Neural cell (in vitro differentiated cells): ENCODE measurements around the gene C4orf51.

Experiments used
- EZH2 ChIP-seq: fragments of 200-600, 300-800 bp; shearing (Covaris generic), sonication (generic); IDR thresholded peaks from 2 replicates; pipeline ENCODE4 v1.6.1; 2014; ENCODE audit warnings: antibody characterized with exemption, low read length, borderline replicate concordance, mild to moderate bottlenecking; ENCODE audit not compliant: insufficient read depth, poor library complexity, severe bottlenecking
- TF ChIP-seq, protein P1 (sequence below): fragments of 450-650 bp; IDR thresholded peaks from 2 replicates; pipeline ENCODE4 v1.5.1; 2014; ENCODE audit warnings: antibody characterized with exemption, mild to moderate bottlenecking, moderate library complexity; ENCODE audit not compliant: poor library complexity, severe bottlenecking

DNA sequence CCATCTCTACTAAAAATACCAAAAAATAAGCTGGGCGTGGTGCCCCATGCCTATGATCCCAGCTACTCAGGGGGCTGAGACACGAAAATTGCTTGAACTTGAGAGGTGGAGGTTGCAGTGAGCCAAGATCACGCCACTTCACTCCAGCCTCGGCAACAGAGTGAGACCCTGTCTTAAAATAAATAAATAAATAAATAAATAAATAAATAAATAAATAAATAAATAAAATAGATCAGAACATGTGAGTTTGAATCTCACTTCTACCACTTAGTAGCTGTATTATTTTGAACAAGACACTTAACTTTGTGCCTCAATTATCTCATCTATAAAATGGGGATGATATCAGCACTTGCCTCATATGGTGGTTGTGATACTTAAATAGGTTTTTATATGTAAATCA, 90.2 kb downstream of the C4orf51 start:
- TF ChIP-seq EZH2: no peak
- TF ChIP-seq, protein P1, sequence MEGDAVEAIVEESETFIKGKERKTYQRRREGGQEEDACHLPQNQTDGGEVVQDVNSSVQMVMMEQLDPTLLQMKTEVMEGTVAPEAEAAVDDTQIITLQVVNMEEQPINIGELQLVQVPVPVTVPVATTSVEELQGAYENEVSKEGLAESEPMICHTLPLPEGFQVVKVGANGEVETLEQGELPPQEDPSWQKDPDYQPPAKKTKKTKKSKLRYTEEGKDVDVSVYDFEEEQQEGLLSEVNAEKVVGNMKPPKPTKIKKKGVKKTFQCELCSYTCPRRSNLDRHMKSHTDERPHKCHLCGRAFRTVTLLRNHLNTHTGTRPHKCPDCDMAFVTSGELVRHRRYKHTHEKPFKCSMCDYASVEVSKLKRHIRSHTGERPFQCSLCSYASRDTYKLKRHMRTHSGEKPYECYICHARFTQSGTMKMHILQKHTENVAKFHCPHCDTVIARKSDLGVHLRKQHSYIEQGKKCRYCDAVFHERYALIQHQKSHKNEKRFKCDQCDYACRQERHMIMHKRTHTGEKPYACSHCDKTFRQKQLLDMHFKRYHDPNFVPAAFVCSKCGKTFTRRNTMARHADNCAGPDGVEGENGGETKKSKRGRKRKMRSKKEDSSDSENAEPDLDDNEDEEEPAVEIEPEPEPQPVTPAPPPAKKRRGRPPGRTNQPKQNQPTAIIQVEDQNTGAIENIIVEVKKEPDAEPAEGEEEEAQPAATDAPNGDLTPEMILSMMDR: no peak
